Neural crest cell (in vitro differentiated cells): Measurements from ENCODE around the gene PIM1. TPM values are rescaled to one million over a fixed set of nuclear protein-coding genes. Genes with fewer than 3 reads are reported as not detected.

ENCODE experiments used
- DNase-seq: peaks from one replicate; pipeline ENCODE4 v3.0.0; 2021; ENCODE audit warnings: low read depth, mixed read lengths, low spot score
- H3K27ac Mint-ChIP-seq: one replicate; pipeline ENCODE4 v1.8.0; 2021; ENCODE audit warnings: mild to moderate bottlenecking, mixed read lengths; ENCODE audit not compliant: unreplicated experiment
- H3K27me3 Mint-ChIP-seq: 2 replicates; pipeline ENCODE4 v1.8.0; 2021; ENCODE audit warnings: low read depth, mild to moderate bottlenecking, mixed read lengths
- H3K36me3 Mint-ChIP-seq: 2 replicates; pipeline ENCODE4 v1.8.0; 2021; ENCODE audit warnings: low read depth, mild to moderate bottlenecking, mixed read lengths
- H3K4me1 Mint-ChIP-seq: 2 replicates; pipeline ENCODE4 v1.8.0; 2021; ENCODE audit warnings: mixed read lengths
- H3K4me3 Mint-ChIP-seq: one replicate; pipeline ENCODE4 v1.8.0; 2021; ENCODE audit warnings: mild to moderate bottlenecking, mixed read lengths
- H3K9me3 Mint-ChIP-seq: 2 replicates; pipeline ENCODE4 v1.8.0; 2021; ENCODE audit warnings: mixed read lengths
- CTCF ChIP-seq: fragments of 200-600 bp; sonication (generic); conservative IDR thresholded peaks from 2 replicates; pipeline ENCODE4 v1.5.0; 2021; ENCODE audit warnings: antibody characterized with exemption, mild to moderate bottlenecking
- total RNA-seq: library from RNA; stranded (reverse); gene quantifications from 2 replicates; pipeline ENCODE4 v1.2.1, GENCODE V29; 2021

Gene PIM1
- total RNA-seq, 1 donor from 2014 or later: 9.1 TPM

- no peaks in the 10 kb centered on the region for H3K27me3 Mint-ChIP-seq
- H3K36me3 Mint-ChIP-seq: no peaks in the 10 kb centered on the region
- no peak for DNase-seq
- no peaks in the 10 kb centered on the region for H3K9me3 Mint-ChIP-seq
- H3K4me3 Mint-ChIP-seq: no peak overlapping the region
- no peak overlapping the region for H3K27ac Mint-ChIP-seq
- TF ChIP-seq CTCF: no peak
- H3K4me1 Mint-ChIP-seq: peaks cover 54% of the 10 kb centered on the region
Observed at GRCh38 chr6:37139230-37139962, 30.6 kb upstream of the PIM1 start.

- no peak for TF ChIP-seq CTCF
Observed at GRCh38 chr6:37140145-37140544, 29.8 kb upstream of the PIM1 start.

GRCh38 chr6:37141281-37142049 lies 28.5 kb upstream of the PIM1 start:
- Mint-ChIP-seq H3K9me3 (no peaks in the 10 kb centered on the region), H3K36me3 (no peaks in the 10 kb centered on the region), H3K27ac (no peak overlapping the region), H3K4me1 (peaks cover 44% of the 10 kb centered on the region), H3K27me3 (no peaks in the 10 kb centered on the region), H3K4me3 (no peak overlapping the region)
- no peak for DNase-seq
- no peak for TF ChIP-seq CTCF

More at GRCh38 chr6:37140145-37140544, 29.8 kb upstream of the PIM1 start:
- Mint-ChIP-seq H3K27ac (peak overlapping the region; percentile 53), H3K36me3 (no peaks in the 10 kb centered on the region), H3K27me3 (no peaks in the 10 kb centered on the region), H3K4me1 (peaks cover 49% of the 10 kb centered on the region), H3K9me3 (no peaks in the 10 kb centered on the region), H3K4me3 (no peak overlapping the region)
- no peak for DNase-seq

GRCh38 chr6:37142050-37142614 lies 27.8 kb upstream of the PIM1 start:
- TF ChIP-seq CTCF: no peak
- no peak for DNase-seq
- H3K4me3 Mint-ChIP-seq: no peak overlapping the region
- H3K27me3 Mint-ChIP-seq: no peaks in the 10 kb centered on the region
- H3K36me3 Mint-ChIP-seq: no peaks in the 10 kb centered on the region
- peaks cover 37% of the 10 kb centered on the region for H3K4me1 Mint-ChIP-seq
- H3K27ac Mint-ChIP-seq: no peak overlapping the region
- no peaks in the 10 kb centered on the region for H3K9me3 Mint-ChIP-seq

GRCh38 chr6:37143585-37143984 lies 26.4 kb upstream of the PIM1 start:
- no peak for DNase-seq
- Mint-ChIP-seq H3K4me3 (no peak overlapping the region), H3K4me1 (peaks cover 25% of the 10 kb centered on the region), H3K9me3 (no peaks in the 10 kb centered on the region), H3K27ac (no peak overlapping the region), H3K36me3 (no peaks in the 10 kb centered on the region), H3K27me3 (no peaks in the 10 kb centered on the region)
- TF ChIP-seq CTCF: no peak
